A673 (cell line): ENCODE results near the gene RBMS1. TPM values are rescaled to one million over a fixed set of nuclear protein-coding genes. Genes with fewer than 3 reads are reported as not detected.

Source experiments
- BruUV-seq: library from RNA; stranded (reverse); fragments of 400-500 nt; replicated peaks from 2 replicates; lab custom pipeline; 2021; lab: Mats Ljungman, UMichigan
- CTCF ChIA-PET: fragments of 300-600 bp; sonication (Branson Sonifier 250); formaldehyde crosslinking; loops from one replicate; lab custom pipeline; 2022; ENCODE audit warnings: antibody characterized with exemption; lab: Charles Lee
- POLR2A ChIA-PET: fragments of 300-600 bp; sonication (Branson Sonifier 250); formaldehyde crosslinking; loops from one replicate; lab custom pipeline; 2022; ENCODE audit warnings: antibody characterized with exemption; ENCODE audit not compliant: low non-redundant PET; lab: Charles Lee
- DNase-seq: peaks from one replicate; pipeline ENCODE4 v3.0.0-alpha.2; 2015; ENCODE audit warnings: low spot score
- H3K27ac ChIP-seq: fragments of 200-600 bp; sonication (generic); 2 replicates; pipeline ENCODE4 v1.5.1; 2016; ENCODE audit warnings: mixed run types, low read depth, mild to moderate bottlenecking, mixed read lengths, antibody characterized with exemption, low read length; ENCODE audit not compliant: poor library complexity, severe bottlenecking
- H3K27me3 ChIP-seq: fragments of 200-600 bp; sonication (generic); replicated peaks from 2 replicates; pipeline ENCODE4 v1.6.1; 2017; ENCODE audit warnings: mixed run types, low read depth, mild to moderate bottlenecking, mixed read lengths, antibody characterized with exemption, low read length; ENCODE audit not compliant: insufficient read depth, poor library complexity
- H3K36me3 ChIP-seq: fragments of 200-600 bp; sonication (generic); 2 replicates; pipeline ENCODE4 v1.6.1; 2016; ENCODE audit warnings: mixed run types, mild to moderate bottlenecking, mixed read lengths, antibody characterized with exemption, low read length; ENCODE audit not compliant: insufficient read depth, poor library complexity, severe bottlenecking
- H3K4me1 ChIP-seq: fragments of 200-600 bp; sonication (generic); 2 replicates; pipeline ENCODE4 v1.6.1; 2017; ENCODE audit warnings: mixed run types, mild to moderate bottlenecking, mixed read lengths, antibody characterized with exemption, low read length; ENCODE audit not compliant: insufficient read depth, poor library complexity, severe bottlenecking
- H3K4me3 ChIP-seq: fragments of 200-600 bp; sonication (generic); 2 replicates; pipeline ENCODE4 v1.5.1; 2016; ENCODE audit warnings: low read depth, mixed run types, mild to moderate bottlenecking, mixed read lengths, low read length; ENCODE audit not compliant: poor library complexity, severe bottlenecking
- H3K9me3 ChIP-seq: fragments of 200-600 bp; sonication (generic); 2 replicates; pipeline ENCODE4 v1.6.1; 2016; ENCODE audit warnings: mixed run types, low read depth, mild to moderate bottlenecking, mixed read lengths, antibody characterized with exemption, low read length; ENCODE audit not compliant: poor library complexity, severe bottlenecking
- EZH2 ChIP-seq: fragments of 200-600 bp; sonication (generic); IDR thresholded peaks from 2 replicates; pipeline ENCODE4 v1.6.1; 2017; ENCODE audit warnings: borderline replicate concordance, low read depth, mild to moderate bottlenecking, mixed read lengths, antibody characterized with exemption, low read length; ENCODE audit not compliant: poor library complexity, severe bottlenecking
- intact Hi-C: fragments of 100-400 bp; cut with micrococcal nuclease; formaldehyde crosslinking; loops from one replicate; pipeline ENCODE4 v1.10.0; 2022; ENCODE audit not compliant: unreplicated experiment
- total RNA-seq: library from RNA; stranded (reverse); gene quantifications from 2 replicates; pipeline ENCODE4 v1.2.3, GENCODE V29; 2021
- TF ChIP-seq, protein P1 (sequence below): fragments of 300-800, 200-600 bp; sonication (generic); conservative IDR thresholded peaks from 2 replicates; pipeline ENCODE4 v1.5.1; 2017; ENCODE audit warnings: low read depth, mild to moderate bottlenecking, antibody characterized with exemption, low read length, moderate library complexity, mixed read lengths

RBMS1 gene
- total RNA-seq, 1 experiment from 2014 or later: 84.9 TPM

DNA sequence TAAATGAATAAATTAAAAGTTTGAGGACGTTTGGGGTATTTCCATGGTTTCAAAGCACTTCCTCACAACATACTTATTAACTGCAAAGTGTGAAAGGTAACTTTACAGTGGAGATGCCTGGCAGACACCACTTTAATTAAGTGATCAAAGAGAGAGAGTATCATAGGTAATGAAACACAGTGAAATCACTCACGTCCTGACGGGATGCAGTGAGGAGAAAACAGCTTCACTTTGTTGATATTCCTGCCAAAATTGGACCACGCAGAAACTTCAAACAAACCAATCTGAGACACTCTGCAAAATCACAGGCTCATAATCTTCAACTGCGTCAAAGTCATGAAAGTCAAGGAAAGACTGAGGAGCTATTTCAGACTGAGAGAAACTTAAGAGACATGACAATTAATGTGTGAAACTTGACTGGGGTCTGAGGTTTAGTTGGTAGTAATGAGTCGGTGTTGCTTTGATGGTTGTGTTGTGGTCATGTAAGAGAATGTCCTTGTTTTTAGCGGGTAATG is 227.5 kb downstream of the RBMS1 start:
- Histone ChIP-seq H3K36me3 (no peaks in the 10 kb centered on the region), H3K4me1 (peaks cover 3% of the 10 kb centered on the region), H3K27me3 (no peaks in the 10 kb centered on the region), H3K4me3 (no peak overlapping the region), H3K9me3 (no peaks in the 10 kb centered on the region), H3K27ac (no peak overlapping the region)
- intact Hi-C loops: no loop called here
- TF ChIP-seq, protein P1, sequence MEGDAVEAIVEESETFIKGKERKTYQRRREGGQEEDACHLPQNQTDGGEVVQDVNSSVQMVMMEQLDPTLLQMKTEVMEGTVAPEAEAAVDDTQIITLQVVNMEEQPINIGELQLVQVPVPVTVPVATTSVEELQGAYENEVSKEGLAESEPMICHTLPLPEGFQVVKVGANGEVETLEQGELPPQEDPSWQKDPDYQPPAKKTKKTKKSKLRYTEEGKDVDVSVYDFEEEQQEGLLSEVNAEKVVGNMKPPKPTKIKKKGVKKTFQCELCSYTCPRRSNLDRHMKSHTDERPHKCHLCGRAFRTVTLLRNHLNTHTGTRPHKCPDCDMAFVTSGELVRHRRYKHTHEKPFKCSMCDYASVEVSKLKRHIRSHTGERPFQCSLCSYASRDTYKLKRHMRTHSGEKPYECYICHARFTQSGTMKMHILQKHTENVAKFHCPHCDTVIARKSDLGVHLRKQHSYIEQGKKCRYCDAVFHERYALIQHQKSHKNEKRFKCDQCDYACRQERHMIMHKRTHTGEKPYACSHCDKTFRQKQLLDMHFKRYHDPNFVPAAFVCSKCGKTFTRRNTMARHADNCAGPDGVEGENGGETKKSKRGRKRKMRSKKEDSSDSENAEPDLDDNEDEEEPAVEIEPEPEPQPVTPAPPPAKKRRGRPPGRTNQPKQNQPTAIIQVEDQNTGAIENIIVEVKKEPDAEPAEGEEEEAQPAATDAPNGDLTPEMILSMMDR: no peak
- TF ChIP-seq EZH2: no peak
- ChIA-PET POLR2A (no interaction called here), CTCF (no interaction called here)
- BruUV-seq: no TSS peak
- DNase-seq: no peak

DNA sequence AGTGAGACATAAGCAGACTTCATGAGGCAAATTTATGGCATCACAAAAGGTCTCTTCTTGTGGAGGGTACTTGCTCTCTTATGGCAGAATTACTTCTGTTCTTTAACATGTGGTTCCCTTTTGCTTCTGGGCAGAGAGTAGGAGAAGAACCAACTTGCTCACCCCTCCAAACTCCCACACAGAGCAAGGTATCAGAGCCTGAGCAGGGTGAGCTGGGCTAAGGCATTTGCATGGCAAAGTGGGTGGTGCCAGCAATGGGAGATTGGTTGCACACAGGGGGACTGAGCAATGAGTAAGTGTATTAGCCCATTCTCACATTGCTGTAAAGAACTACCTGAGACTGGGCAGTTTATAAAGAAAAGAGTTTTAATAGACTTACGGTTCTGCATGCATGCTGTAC is 229.3 kb downstream of the RBMS1 start:
- Histone ChIP-seq H3K9me3 (no peaks in the 10 kb centered on the region), H3K27me3 (no peaks in the 10 kb centered on the region), H3K4me1 (no peaks in the 10 kb centered on the region), H3K4me3 (no peak overlapping the region), H3K27ac (no peak overlapping the region), H3K36me3 (no peaks in the 10 kb centered on the region)
- POLR2A ChIA-PET: no interaction called here
- CTCF ChIA-PET: no interaction called here
- intact Hi-C loops: no loop called here
- no TSS peak for BruUV-seq
- no peak for DNase-seq
- TF ChIP-seq, protein P1: no peak
- no peak for TF ChIP-seq EZH2

DNA sequence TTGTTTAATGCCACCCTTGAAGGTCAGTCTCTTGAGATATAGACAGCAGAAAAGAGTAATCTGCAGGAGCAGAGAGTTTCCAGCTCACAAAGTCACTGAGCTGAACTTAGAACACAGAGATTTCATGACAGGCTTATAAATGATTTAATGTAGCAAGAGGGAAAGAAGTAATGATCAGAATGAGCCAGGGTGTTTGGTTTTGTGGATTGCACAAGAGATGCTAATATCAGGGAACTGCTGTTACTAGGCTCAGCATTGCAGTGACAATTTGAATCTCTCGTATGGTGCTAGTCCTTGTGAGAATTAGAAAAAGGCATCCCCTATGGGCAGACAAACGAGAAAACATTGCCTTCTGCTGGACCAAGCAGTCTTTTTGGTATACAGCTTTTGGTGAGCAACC is 231.9 kb downstream of the RBMS1 start:
- POLR2A ChIA-PET: no interaction called here
- no peaks in the 10 kb centered on the region for H3K4me1 ChIP-seq
- intact Hi-C loops: no loop called here
- no peak overlapping the region for H3K27ac ChIP-seq
- H3K4me3 ChIP-seq: no peak overlapping the region
- no peaks in the 10 kb centered on the region for H3K27me3 ChIP-seq
- H3K36me3 ChIP-seq: no peaks in the 10 kb centered on the region
- H3K9me3 ChIP-seq: no peaks in the 10 kb centered on the region
- no peak for TF ChIP-seq EZH2
- TF ChIP-seq, protein P1: no peak
- CTCF ChIA-PET: no interaction called here
- no TSS peak for BruUV-seq
- no peak for DNase-seq
